SK-N-SH (cell line): ENCODE measurements around the gene SLC29A1.

Experiments used
- CTCF ChIP-seq: fragments of 200-600 bp; sonication (generic); IDR thresholded peaks from 2 replicates; pipeline ENCODE4 v1.6.1; 2017; ENCODE audit warnings: antibody characterized with exemption, mild to moderate bottlenecking, moderate library complexity
- EP300 ChIP-seq, 2 experiments: IDR thresholded peaks; 2 replicates each; pipeline versions ENCODE4 v1.4.0 to v1.6.1; 2012; ENCODE audit warnings: borderline replicate concordance in 1 of 2, low read depth in 1 of 2, low read length in 1 of 2
- EZH2phosphoT487 ChIP-seq: fragments of 200-600 bp; sonication (generic); IDR thresholded peaks from 2 replicates; pipeline ENCODE4 v1.6.1; 2017; ENCODE audit warnings: low read depth, mixed run types, mild to moderate bottlenecking, antibody characterized with exemption, moderate library complexity, borderline replicate concordance
- IRF3 ChIP-seq: fragments of 150-350 bp; IDR thresholded peaks from 2 replicates; pipeline ENCODE4 v1.6.1; 2016; ENCODE audit warnings: mild to moderate bottlenecking, low read depth, low read length
- NRF1 ChIP-seq: IDR thresholded peaks from 2 replicates; pipeline ENCODE4 v1.6.1; 2012; ENCODE audit warnings: low read depth, mild to moderate bottlenecking, low read length
- POLR2AphosphoS5 ChIP-seq: IDR thresholded peaks from 2 replicates; pipeline ENCODE4 v1.6.1; 2012; ENCODE audit warnings: low read depth, low read length
- RCOR1 ChIP-seq: fragments of 150-350 bp; IDR thresholded peaks from 2 replicates; pipeline ENCODE4 v1.6.1; 2017; ENCODE audit warnings: antibody characterized with exemption, low read length
- REST ChIP-seq: IDR thresholded peaks from 2 replicates; pipeline ENCODE4 v1.6.1; 2012; ENCODE audit warnings: mild to moderate bottlenecking, low read depth, low read length, moderate library complexity
- RFX5 ChIP-seq: IDR thresholded peaks from 2 replicates; pipeline ENCODE4 v1.6.1; 2012; ENCODE audit warnings: mild to moderate bottlenecking, improper control_type of control experiment, low read length

- no peak for TF ChIP-seq CTCF
- no peak for TF ChIP-seq IRF3
- no peak for TF ChIP-seq REST
- no peak for TF ChIP-seq POLR2AphosphoS5
- TF ChIP-seq EZH2phosphoT487, result no peak
- no peak for TF ChIP-seq RCOR1
- no peak for TF ChIP-seq RFX5
- no peak for TF ChIP-seq EP300 (IDR thresholded peaks at IDR 0.05; ENCODE audit: borderline replicate concordance in 1 of 2, low read depth in 1 of 2, low read length in 1 of 2)
- no peak for TF ChIP-seq NRF1
Measured at GRCh38 chr6:44257753-44258324, 34.4 kb downstream of the SLC29A1 start.
